Stimulated activated CD4-positive, alpha-beta T cell treated with anti-CD3 and anti-CD28 coated beads, Interleukin-2, amount 100 ng/mL, for 48 hours (primary cell): ENCODE measurements around the gene BUB1.
"Not testable (repeated sequence)": the region's sequence is repeated elsewhere in the genome, so short reads cannot be mapped to it uniquely, and the experiment has no call there.

Source experiments
- DNase-seq, 2 donors: peaks; one replicate each; pipeline ENCODE4 v3.0.0-alpha.2; 2020

The BUB1 gene

GRCh38 chr2:110690083-110690965 lies 12.5 kb upstream of the BUB1 start:
- DNase-seq, result no peak

GRCh38 chr2:110688594-110689091 lies 10.8 kb upstream of the BUB1 start:
- DNase-seq, result no peak

- DNase-seq, result not testable (repeated sequence)
These were observed 10.1 kb upstream of the BUB1 start for GRCh38 chr2:110687775-110688484.

- DNase-seq, result no peak
These were observed 5.0 kb upstream of the BUB1 start for GRCh38 chr2:110682872-110683271.

GRCh38 chr2:110682267-110682666 lies 4.4 kb upstream of the BUB1 start:
- no peak for DNase-seq

- no peak for DNase-seq
These were observed 2.8 kb upstream of the BUB1 start for GRCh38 chr2:110680709-110681108.

GRCh38 chr2:110679865-110680264 lies 2.0 kb upstream of the BUB1 start:
- DNase-seq, result no peak

- no peak for DNase-seq
These were observed 1.5 kb upstream of the BUB1 start for GRCh38 chr2:110679337-110679707.

- peak; percentile 3 to 7 for DNase-seq
These were observed 834 bp upstream of the BUB1 start for GRCh38 chr2:110678457-110679336.

- DNase-seq, result no peak
These were observed 783 bp downstream of the BUB1 start for GRCh38 chr2:110677080-110677479.

GRCh38 chr2:110675679-110676078 lies 2.2 kb downstream of the BUB1 start:
- no peak for DNase-seq

- DNase-seq, result no peak
These were observed 3.0 kb downstream of the BUB1 start for GRCh38 chr2:110674620-110675555.

- no peak for DNase-seq
These were observed 4.7 kb downstream of the BUB1 start for GRCh38 chr2:110673201-110673600.

GRCh38 chr2:110670826-110671225 lies 7.0 kb downstream of the BUB1 start:
- DNase-seq, result no peak

GRCh38 chr2:110669079-110669478 lies 8.8 kb downstream of the BUB1 start:
- no peak for DNase-seq

- DNase-seq, result no peak
These were observed 10.8 kb downstream of the BUB1 start for GRCh38 chr2:110667071-110667470.

- DNase-seq, result no peak
These were observed 13.7 kb downstream of the BUB1 start for GRCh38 chr2:110664135-110664534.

- no peak for DNase-seq
These were observed 15.3 kb downstream of the BUB1 start for GRCh38 chr2:110662560-110662959.

- no peak for DNase-seq
These were observed 17.3 kb downstream of the BUB1 start for GRCh38 chr2:110660558-110660957.

- DNase-seq, result no peak
These were observed 18.6 kb downstream of the BUB1 start for GRCh38 chr2:110659248-110659647.

- DNase-seq, result no peak
These were observed 20.0 kb downstream of the BUB1 start for GRCh38 chr2:110657724-110658305.
